ENCODE data around the gene PPTC7.

DNA sequence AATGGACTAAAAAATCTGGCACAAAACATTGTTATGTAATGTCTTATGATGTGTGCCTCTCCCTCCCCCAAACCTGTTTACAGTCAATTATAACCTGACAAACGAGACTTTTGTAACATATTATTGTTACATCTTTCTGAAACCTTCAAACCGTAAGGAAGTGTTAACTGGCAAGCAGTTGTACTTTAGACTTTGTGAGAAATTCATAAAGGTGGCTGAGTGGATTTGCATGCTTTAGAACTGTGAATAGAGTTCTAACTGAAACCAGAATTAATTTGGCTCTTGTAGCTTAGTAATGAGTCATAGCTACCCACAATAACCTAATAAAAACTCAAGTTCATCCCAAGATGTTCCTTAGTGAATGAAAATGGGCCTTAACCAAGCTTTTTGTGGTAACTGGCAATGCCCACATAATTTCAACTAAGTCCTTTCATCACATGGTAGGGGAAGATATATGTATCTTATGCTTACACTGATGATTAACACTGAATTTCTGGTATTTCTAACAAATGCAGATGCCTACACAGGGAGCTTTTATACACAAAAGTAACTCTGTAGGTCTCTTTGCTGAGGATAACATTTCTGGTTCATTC is 51.3 kb downstream of the PPTC7 start:
- no peak for TF ChIP-seq CTCF (IDR thresholded peaks at IDR 0.05; ENCODE audit: low read depth, low read length, poor library complexity, severe bottlenecking)
- no peak for TF ChIP-seq EZH2phosphoT487 (IDR thresholded peaks at IDR 0.05; ENCODE audit: borderline replicate concordance, low read length)

All from DOHH2 (cell line).